Measurements from ENCODE around the gene YWHAQ. TPM values are rescaled to one million over a fixed set of nuclear protein-coding genes. Genes with fewer than 3 reads are reported as not detected.

The YWHAQ gene
- total RNA-seq: 100 to 1,000 TPM; 163 to 227 TPM
- long read RNA-seq, transcript YWHAQ-202 (5 exons, 2,216 nt): minor isoform, 151 of 368 reads
- long read RNA-seq, transcript YWHAQ-201 (6 exons, 2,208 nt): major isoform, 210 of 368 reads
- long read RNA-seq, partial matches to known transcripts: 6 of 368 reads
- long read RNA-seq, other reads (novel, unspliced or antisense): 1 of 368 reads

DNA sequence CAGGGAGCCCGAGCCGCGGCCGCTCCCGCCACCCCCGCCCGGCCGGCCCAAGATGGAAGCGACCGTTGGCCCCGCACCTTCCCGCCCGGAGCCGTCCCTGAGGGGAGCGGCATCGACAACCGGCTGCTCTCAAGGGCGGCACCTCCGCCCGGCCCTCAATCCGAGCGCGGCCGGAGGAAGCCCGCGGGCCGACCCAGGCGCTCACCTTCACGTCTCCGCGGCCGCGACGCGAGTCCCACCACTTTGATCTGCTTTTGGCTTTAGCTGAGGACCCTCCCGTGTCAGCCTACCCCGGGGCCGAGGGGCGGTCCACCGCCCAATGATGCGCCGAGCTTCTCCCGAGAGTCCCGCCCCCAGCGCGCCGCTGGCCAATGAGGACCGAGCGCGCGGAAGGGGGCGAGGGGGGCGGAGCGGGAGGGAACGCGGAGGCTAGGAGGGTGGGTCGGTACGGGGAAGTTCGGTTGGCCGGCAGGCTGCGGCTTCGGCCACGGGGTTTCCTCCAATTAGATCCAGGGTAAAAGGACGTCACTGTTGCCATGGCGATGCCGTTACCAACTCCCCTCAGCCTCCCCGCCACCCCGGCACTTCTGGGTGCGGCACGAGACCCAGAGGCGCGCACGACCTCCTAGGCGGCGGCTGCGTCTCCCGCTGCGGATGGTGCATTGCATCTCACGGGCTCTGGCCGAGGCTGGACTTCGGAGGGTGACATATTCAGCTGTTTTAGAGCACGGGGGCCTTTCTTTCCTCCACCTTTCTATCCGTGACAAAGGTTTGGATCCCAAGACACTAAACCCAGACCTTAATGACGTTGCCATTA is at the start of gene YWHAQ:
Gene YWHAQ (minus strand): TSS at position 262 of the 817 bp plus-strand sequence. CDS start 545 bp downstream, outside the sequence.
- peak; percentile 92 for ATAC-seq
- intact Hi-C loops (cut with DNase I, micrococcal nuclease): no loop called here

DNA sequence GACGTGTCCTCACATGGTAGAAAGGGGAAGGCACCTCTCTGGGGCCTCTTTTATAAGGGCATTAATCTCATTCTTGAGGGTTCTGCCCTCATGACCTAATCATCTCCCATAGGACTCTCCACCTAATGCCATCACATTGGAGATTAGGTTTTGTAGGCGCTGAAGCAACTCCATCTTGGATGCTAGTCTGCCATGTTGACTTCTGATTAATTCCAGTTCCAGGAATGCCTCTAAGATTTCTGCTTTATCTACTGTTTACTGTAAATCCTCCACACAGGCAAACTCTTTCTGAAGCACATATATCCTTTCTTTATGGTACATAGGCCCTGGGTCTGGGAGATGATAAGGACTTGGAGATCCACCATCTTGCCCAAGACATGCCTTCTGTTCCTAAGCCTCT is 49.3 kb upstream of the YWHAQ start:
- ATAC-seq (no peak), DNase-seq (no peak)
- intact Hi-C loops (cut with DNase I, micrococcal nuclease): no loop called here

More for the DNA sequence above, at the start of gene YWHAQ:
- peak; percentile 98 to 99 for DNase-seq

DNA sequence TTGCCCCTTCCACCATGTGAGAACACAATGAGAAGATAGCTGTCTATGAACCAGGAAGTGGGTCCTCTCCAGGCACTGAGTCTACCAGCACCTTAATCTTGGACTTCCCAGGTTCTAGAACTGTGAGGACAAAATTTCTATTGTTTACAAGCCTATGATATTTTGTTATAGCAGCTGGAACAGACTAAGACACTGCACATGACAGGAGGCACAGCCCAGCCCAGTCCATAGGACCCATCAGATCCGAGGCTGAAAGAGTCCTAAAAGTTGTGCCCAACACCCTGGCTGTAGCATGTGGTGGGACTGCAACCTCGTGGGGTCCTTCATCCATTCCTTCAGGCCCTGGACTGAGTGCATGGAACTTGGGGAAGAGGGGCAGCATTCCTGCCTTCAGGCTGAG is 48.4 kb upstream of the YWHAQ start:
- intact Hi-C loops (cut with DNase I, micrococcal nuclease): no loop called here
- ATAC-seq: no peak
- no peak for DNase-seq

DNA sequence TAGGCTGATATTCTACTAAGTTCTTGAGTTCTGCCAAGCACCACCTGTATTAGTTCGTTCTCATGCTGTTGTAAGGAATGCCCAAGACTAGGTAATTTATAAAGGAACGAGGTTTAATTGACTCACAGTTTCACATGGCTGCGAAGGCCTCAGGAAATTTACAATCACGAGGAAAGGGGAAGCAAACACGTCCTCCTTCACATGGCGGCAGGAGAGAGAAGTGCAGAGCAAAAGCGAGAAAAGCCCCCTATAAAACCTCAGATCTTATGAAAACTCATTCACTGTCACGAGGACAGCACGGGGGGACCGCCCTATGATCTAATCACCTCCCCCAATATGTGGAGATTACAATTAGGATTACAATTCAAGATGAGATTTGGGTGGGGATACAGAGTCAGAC is 47.7 kb upstream of the YWHAQ start:
- DNase-seq: no peak
- no peak for ATAC-seq
- intact Hi-C loops (cut with DNase I, micrococcal nuclease): no loop called here

DNA sequence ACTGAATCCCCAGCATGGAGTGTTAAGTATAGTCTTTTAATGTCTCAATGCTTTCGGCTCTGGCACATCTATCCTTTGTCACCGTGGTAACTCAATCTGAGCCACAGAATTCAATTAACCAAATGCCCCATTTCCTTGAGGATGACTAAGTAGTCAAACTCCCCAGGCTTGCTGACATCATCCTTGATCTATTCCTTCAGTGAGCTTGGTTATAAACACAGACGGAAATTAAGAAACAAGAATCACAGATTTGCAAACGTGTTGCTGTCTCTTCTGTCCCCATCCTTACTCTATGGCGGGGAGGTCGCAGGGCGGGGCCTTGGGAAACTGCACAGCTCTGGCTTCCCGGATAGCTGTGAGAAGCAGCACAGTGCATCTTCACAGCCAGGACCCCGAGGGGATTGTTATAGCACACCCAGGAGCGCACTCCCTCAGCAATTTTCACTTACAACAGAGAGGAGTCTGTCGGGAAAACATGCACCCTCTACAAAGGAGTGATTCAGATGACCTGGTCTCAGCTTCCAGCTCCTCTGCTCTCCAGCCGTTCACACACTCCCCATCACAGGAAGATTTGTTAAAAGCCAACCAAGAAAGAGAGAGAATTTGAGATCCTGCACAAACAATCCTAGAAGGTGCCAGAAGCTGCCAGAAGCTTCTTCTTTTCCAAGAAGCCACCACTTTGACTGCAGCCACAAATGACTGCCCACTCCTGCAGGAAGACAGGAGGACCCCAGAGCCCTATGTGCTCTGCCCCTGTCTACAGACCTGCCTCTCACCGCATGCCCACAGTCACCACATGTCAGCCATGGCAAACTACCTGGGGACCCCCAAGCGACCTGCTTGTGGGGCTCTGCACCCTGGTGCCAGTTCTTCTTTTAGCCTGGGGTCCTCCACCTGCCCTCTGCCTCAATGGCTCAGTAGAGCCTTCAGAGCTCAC is 44.9 kb upstream of the YWHAQ start:
- intact Hi-C loops (cut with DNase I, micrococcal nuclease): no loop called here
- no peak for ATAC-seq

DNA sequence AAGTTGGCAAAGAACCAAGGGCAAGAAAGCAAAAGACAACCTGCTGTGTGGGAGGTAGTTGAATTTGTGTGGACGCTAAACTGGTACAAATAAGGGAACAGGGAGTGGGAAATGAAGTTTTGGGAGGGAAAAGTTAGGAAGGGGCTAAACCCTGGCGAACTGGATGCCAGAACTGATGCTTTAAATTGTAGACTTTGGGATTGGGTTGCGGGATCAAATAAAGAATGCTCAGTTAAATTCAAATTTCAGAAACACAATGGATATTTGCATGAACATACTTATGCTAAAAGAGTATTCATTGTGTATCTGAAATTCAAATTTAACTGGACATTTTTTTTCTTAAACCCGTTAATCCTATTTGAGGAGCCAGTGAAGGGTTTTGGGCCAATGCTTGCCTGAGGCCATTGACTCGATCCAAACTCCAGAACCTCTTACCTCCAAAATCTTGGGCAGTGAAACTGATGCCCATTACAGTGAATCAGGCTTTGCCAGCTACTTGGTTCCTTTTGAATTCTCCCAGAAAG is 44.2 kb upstream of the YWHAQ start:
- intact Hi-C loops (cut with DNase I, micrococcal nuclease): no loop called here
- DNase-seq (no peak), ATAC-seq (no peak)

More for the DNA sequence above, 44.9 kb upstream of the YWHAQ start:
- no peak for DNase-seq

DNA sequence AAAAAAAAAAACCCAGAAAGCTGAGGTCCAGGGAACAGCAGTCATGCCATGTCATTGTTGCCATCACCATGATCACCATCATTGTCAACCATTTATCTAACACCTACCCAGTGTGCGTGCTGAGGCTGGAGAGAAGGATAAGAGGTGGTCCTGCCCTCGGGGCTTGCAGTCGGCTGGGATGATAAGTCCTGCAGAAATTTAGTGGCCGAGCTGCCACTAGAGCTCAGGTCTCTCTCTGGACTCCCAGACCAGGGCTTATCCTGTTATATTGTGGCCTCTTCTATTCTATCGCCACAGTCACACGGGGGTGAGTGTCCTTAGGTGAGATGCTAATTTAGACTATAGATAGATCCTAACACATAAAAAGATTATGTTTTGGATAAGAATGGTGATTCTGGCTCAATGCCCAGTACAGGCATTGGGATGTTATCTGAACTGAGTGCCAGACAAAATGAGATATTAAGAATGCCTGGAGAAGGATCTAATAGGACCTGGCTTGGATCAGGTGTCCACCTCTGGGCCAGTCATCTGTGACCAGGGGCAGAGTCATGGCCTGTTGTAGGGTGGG is 43.2 kb upstream of the YWHAQ start:
- no peak for ATAC-seq
- intact Hi-C loops (cut with DNase I, micrococcal nuclease): no loop called here
- DNase-seq: no peak

DNA sequence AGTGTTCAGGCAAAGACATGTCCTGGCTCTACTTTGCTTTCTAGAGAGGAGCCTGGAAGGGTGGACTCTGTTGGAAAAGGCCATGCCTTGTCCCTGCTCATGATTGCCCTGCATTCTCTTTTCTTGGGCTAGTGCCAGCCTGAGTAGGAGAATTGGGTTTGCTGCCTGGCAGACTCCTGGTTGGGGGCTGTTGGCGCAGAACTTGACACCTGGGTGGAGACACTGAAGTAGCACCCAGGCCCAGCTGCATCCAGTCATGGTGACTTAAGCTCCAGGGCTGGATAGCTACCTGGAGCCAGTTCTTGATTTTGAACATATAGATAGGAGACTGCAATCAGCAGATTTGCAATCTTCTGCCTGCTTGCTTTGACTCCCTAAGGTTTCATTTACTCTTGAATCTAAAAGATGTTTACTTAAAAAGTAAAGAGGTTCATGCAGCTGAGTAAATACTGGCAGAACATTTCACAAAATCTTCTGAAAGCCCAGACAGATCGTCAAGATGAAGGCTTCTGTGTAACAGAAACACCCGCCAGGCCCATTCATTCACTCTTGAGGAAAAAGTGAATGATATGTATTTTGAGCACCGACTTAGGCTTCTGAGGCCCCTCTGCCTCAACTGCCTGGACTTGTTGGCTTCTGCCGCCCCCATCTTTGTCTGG is 38.0 kb upstream of the YWHAQ start:
- no peak for ATAC-seq
- intact Hi-C loops (cut with DNase I, micrococcal nuclease): no loop called here

DNA sequence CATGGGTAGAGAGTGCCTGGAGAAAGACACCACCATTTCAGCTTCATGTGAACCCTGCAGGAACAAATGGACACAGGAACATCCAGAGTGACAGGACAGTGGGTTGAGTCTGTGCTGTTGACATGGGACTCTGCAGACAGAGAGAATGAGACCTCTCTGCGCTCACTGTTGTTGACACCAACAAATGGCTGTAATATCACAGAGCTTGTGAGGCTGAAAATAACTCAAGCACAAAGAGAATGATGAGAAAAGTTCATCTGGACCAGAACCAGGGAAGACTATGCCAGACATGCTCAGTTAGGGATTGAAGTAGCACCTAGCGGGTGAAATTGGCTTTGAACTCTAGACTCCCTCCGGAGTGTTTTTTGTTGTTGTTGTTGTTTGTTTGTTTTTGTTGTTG is 37.0 kb upstream of the YWHAQ start:
- no peak for ATAC-seq
- no peak for DNase-seq
- intact Hi-C loops (cut with DNase I, micrococcal nuclease): no loop called here

More for the DNA sequence above, 38.0 kb upstream of the YWHAQ start:
- DNase-seq: no peak

DNA sequence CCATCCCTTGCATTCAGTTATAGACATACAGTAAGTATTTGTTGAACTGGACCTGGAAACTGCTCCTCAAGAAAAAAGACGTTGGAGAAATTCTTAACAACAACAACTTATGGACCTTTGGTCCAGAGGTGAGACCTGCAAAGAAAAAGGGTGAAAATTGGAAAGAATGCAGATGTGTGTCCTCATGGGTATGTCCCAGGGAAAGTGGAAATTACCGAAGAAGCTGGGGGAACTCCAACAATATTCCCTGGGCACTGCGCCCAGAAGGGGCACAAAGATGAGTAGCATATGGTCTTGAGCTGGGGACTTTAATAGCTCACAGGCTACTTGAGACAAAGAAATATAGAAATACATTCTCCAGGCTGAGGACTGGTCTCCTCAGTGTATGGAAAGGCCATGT is 35.5 kb upstream of the YWHAQ start:
- intact Hi-C loops (cut with DNase I, micrococcal nuclease): no loop called here
- no peak for DNase-seq
- ATAC-seq: no peak

DNA sequence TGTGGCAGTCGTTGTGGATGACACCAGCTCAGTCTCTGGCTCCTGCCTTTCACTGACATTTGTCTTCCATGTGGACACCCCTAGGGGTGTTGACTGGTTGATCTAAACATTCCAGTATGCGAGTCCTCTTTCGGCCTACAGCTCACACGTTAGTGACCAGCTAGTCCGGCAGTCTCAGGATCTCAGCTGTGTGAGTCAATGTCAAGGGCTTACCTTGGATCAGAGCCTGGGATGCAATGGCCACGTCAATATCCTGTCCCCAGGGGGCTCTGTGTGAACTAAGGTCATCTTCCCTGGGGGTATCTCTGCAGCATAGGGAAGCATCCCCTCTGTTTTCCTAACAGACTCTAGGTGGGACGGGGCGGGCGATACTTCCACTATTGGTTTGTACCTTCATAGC is 35.1 kb upstream of the YWHAQ start:
- DNase-seq (no peak), ATAC-seq (no peak)
- intact Hi-C loops (cut with DNase I, micrococcal nuclease): no loop called here

DNA sequence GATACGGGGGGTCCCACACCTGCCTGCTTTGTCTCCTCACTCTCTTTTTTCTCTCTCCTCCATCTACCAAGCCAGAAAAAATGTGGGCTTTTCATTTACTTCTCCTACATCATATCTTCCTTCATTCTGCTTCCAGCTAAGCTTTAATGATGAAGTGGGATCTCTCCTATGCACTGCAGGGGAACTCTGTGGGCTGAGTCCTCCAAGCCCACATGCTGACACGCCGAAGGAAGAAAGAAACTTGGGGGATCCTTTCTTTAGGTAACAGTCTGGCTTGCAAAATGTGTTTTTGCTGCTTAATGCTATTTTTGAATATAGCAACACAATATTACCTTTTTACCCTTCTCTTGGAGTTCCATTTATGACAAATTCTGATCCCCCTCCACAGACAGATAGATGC is 33.6 kb upstream of the YWHAQ start:
- DNase-seq (no peak), ATAC-seq (no peak)
- intact Hi-C loops (cut with DNase I, micrococcal nuclease): no loop called here

DNA sequence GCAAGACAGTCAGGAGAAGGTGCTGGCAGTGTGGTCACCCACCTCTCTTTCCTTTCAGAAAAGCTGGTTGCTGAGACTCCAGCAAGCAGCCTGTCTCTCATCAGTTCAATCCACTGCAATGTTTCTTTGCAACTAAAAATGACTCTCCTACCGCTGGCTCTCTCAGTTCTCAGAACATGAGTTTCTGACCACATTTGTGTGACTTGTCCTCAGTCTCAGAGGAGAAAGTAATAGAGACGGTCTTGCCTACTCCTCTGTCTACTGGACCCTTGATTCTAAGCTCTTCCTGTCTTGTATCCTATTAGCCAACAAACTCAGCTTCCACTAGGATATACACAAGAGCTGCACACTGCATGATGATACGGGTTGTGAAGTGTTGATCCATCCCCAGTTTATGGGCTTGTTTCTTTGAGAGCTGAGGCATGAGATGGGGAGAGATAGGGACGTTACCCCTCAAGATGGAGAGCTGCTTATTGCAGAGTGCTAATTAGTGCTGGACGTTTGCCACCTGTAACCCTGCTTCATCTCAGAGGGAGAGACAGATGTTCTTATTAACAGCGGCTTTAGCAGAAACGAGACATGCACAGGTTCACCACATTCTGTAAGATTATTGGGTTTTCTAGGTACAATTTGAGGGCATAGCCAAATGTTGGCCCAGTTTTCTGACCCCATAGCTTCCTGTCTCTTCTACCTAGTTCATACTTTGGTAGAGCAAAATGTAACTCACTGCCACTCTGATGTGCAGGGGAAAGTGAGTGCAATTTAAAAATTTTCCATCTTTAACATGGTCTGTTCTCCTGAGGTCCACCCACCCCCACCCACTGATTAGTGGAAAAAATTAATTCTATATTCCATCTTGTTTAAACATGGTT is 32.4 kb upstream of the YWHAQ start:
- ATAC-seq (no peak), DNase-seq (no peak)
- intact Hi-C loops (cut with DNase I, micrococcal nuclease): no loop called here

DNA sequence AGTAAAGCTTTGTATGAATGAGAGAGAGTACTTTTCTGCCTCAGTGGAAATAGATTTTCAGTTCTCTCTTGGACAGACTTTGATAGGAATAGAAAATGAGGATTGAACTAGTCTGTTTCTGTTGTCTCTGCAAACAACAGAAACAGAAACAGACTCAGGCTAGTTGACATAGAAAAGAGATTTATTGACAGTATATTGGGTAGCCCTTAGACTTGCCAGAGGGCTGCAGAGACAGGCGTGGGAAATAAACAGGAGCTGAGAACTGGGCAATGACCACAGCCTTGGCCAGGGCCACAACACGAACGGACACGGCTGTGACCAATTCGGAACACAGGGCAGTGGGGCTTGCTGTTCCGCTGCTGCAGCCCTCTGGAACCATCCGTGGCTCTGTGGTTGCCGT is 30.5 kb upstream of the YWHAQ start:
- intact Hi-C loops (cut with DNase I, micrococcal nuclease): no loop called here
- DNase-seq (no peak), ATAC-seq (no peak)

DNA sequence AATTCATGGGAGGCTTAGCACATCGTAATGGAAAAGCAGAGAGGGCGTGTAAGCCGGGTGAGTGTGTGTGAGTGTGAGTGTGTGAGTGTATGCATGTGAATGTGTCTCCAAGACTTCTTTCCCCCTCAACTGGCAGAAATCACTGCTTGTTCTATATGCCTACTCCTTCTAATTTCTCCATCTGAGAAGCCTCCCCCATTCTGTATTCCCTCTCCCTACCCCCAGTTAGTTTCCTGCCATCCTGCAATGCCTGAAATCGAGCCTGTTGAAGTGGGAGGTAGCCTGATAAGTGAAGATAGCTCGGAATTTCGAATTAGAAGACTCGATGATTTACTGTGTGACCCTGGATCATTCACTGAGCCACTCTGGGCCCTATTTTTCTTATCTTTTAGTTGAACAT is 30.0 kb upstream of the YWHAQ start:
- no peak for ATAC-seq
- intact Hi-C loops (cut with DNase I, micrococcal nuclease): no loop called here

DNA sequence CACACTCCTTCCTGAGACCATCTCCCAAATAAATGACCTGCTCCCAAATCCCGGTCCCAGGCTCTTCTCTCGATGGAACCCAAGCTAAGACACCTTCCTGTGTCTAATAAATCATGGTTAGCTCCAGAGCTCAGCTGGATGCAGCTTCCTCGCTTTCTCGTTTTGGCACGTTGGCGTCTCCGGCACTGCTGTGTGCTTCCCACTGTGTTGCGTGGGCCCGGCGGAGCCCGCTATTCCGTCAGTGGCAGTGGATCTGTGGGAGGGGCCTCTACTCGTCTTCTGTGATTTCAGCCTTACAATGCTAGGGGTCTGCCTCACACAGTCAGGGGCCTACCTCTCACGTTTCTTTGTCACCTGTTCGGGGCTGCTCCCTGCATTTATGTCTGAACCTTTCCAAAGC is 29.4 kb upstream of the YWHAQ start:
- DNase-seq: no peak
- ATAC-seq: no peak
- intact Hi-C loops (cut with DNase I, micrococcal nuclease): no loop called here

More for the DNA sequence above, 30.0 kb upstream of the YWHAQ start:
- no peak for DNase-seq

DNA sequence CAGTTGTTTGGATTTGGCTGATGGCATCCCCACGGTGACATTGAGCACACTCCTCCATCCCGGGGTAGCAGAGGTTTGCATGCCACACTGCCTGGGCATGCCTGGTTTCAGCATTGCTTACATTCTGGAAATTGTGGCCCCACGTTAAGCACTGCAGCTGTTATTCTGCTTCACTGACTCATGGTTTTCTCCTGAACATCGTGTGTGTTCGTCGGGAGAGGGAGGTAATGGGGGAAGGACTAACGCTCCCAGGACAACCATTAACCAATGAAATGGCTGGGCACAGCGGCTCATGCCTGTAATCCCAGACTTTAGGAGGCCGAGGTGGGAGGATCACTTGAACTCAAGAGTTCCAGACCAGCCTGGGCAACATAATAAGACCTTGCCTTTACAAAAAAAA is 28.2 kb upstream of the YWHAQ start:
- no peak for ATAC-seq
- intact Hi-C loops (cut with DNase I, micrococcal nuclease): no loop called here

DNA sequence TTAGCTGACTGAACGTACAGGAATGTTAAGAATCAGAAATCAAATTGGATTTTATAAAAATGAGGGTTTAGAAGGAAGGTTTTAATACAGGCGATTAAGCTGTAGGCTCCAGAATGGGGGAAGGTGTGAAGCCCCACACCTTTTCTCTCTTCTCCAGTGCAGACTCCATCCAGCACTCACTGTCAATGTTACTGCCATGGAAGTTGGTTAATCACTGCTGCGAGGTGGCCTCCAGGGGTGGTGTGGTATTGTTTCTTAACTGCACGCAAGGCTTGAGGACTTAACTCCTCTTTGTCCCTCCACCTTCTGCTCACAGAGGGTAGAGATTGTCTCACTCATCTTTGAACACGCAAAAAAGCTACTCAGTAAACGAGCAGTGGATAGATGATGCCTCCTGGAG is 26.9 kb upstream of the YWHAQ start:
- ATAC-seq (no peak), DNase-seq (no peak)
- intact Hi-C loops (cut with DNase I, micrococcal nuclease): no loop called here

More for the DNA sequence above, 28.2 kb upstream of the YWHAQ start:
- DNase-seq: no peak

Data from left colon (tissue), 2 donors.